ENCODE measurements around the gene UGT1A3.
"Not testable (repeated sequence)": the region's sequence is repeated elsewhere in the genome, so short reads cannot be mapped to it uniquely, and the experiment has no call there.

The UGT1A3 gene

GRCh38 chr2:233728723-233729301 is at the start of gene UGT1A3:
TSS of gene UGT1A3 (plus strand) at chr2:233729042. CDS start at chr2:233729127, 85 bp downstream.
- no peak for DNase-seq

GRCh38 chr2:233679196-233679595 is 49.6 kb upstream of the UGT1A3 start:
- no peak for DNase-seq

- no peak for DNase-seq
Observed at GRCh38 chr2:233680361-233681045, 48.3 kb upstream of the UGT1A3 start.

GRCh38 chr2:233681521-233682099 is 47.2 kb upstream of the UGT1A3 start, which contains the start of gene UGT1A7:
TSS of gene UGT1A7 (plus strand) at chr2:233681901. CDS start at chr2:233681938, 37 bp downstream.
- DNase-seq: no peak

GRCh38 chr2:233684640-233685039 is 44.2 kb upstream of the UGT1A3 start:
- DNase-seq: no peak

- DNase-seq: no peak
Observed at GRCh38 chr2:233686928-233687327, 41.9 kb upstream of the UGT1A3 start.

- no peak for DNase-seq
Observed at GRCh38 chr2:233688341-233688740, 40.5 kb upstream of the UGT1A3 start.

- DNase-seq: no peak
Observed at GRCh38 chr2:233689031-233689430, 39.8 kb upstream of the UGT1A3 start.

- no peak for DNase-seq
Observed at GRCh38 chr2:233689501-233689900, 39.3 kb upstream of the UGT1A3 start.

- no peak for DNase-seq
Observed at GRCh38 chr2:233690444-233690843, 38.4 kb upstream of the UGT1A3 start.

- DNase-seq: no peak
Observed at GRCh38 chr2:233691443-233692433, 37.1 kb upstream of the UGT1A3 start.

- no peak for DNase-seq
Observed at GRCh38 chr2:233692648-233693047, 36.2 kb upstream of the UGT1A3 start, which contains the start of gene UGT1A6. TSS of gene UGT1A6 (plus strand) at chr2:233692890. CDS start at chr2:233693005, 115 bp downstream.

GRCh38 chr2:233693963-233694362 is 34.9 kb upstream of the UGT1A3 start:
- no peak for DNase-seq

- no peak for DNase-seq
Observed at GRCh38 chr2:233698740-233699139, 30.1 kb upstream of the UGT1A3 start.

- DNase-seq: no peak
Observed at GRCh38 chr2:233699424-233700027, 29.3 kb upstream of the UGT1A3 start.

GRCh38 chr2:233700028-233700635 is 28.7 kb upstream of the UGT1A3 start:
- peak; percentile 6 for DNase-seq

GRCh38 chr2:233700842-233701241 is 28.0 kb upstream of the UGT1A3 start:
- not testable (repeated sequence) for DNase-seq

GRCh38 chr2:233702238-233702637 is 26.6 kb upstream of the UGT1A3 start:
- no peak for DNase-seq

- no peak for DNase-seq
Observed at GRCh38 chr2:233705911-233706506, 22.8 kb upstream of the UGT1A3 start.

GRCh38 chr2:233706720-233707119 is 22.1 kb upstream of the UGT1A3 start:
- DNase-seq: no peak

- no peak for DNase-seq
Observed at GRCh38 chr2:233707940-233708644, 20.8 kb upstream of the UGT1A3 start.
